GM10266 (cell line): ENCODE measurements around the gene LYPLAL1.

Experiments used
- DNase-seq: peaks from one replicate; pipeline ENCODE4 v3.0.0; 2012; ENCODE audit errors: extremely low spot score
- TF ChIP-seq, protein P1 (sequence below): IDR thresholded peaks from 2 replicates; pipeline ENCODE4 v1.5.1; 2012; ENCODE audit warnings: mild to moderate bottlenecking, low read depth; ENCODE audit not compliant: control insufficient read depth, insufficient read depth; ENCODE audit errors: missing control alignments

The LYPLAL1 gene

DNA sequence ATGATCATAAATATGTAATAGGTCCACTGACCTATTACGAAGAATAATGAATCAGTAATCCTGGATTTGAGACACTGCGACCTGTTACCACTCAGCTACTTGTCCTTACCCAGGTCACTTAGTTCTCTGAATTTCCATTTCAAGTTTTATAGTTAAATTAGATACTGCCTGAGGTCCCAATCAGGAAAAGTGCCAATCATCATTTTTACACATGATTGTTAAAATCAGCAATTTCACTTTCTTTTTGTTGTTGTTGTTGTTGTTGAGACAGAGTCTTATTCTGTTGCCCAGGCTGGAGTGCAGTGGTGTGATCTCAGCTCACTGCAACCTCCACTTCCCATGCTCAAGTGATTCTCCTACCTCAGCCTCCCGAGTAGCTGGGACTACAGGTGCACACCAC, 22.8 kb upstream of the LYPLAL1 start:
- no peak for DNase-seq
- TF ChIP-seq, protein P1, sequence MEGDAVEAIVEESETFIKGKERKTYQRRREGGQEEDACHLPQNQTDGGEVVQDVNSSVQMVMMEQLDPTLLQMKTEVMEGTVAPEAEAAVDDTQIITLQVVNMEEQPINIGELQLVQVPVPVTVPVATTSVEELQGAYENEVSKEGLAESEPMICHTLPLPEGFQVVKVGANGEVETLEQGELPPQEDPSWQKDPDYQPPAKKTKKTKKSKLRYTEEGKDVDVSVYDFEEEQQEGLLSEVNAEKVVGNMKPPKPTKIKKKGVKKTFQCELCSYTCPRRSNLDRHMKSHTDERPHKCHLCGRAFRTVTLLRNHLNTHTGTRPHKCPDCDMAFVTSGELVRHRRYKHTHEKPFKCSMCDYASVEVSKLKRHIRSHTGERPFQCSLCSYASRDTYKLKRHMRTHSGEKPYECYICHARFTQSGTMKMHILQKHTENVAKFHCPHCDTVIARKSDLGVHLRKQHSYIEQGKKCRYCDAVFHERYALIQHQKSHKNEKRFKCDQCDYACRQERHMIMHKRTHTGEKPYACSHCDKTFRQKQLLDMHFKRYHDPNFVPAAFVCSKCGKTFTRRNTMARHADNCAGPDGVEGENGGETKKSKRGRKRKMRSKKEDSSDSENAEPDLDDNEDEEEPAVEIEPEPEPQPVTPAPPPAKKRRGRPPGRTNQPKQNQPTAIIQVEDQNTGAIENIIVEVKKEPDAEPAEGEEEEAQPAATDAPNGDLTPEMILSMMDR, result no peak

DNA sequence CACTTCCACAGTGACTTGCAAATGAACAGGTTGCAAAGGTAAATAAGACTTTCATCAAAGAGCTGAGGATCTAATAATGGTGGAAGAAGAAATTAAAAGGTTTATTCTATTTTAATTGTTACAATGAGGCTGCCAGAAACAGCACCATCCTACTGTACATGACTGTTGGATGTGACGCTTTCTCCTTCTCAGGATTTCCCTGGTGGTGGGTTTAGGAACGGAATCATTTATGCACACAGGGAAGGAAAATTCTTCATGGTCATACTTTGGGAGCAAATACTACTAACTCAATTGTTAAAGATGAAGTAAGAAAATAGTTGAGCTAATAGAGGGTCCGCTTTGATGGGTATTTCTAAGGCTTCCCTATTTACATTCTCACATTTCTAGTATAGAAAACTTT, 22.2 kb upstream of the LYPLAL1 start:
- no peak for DNase-seq
- TF ChIP-seq, protein P1, result no peak

DNA sequence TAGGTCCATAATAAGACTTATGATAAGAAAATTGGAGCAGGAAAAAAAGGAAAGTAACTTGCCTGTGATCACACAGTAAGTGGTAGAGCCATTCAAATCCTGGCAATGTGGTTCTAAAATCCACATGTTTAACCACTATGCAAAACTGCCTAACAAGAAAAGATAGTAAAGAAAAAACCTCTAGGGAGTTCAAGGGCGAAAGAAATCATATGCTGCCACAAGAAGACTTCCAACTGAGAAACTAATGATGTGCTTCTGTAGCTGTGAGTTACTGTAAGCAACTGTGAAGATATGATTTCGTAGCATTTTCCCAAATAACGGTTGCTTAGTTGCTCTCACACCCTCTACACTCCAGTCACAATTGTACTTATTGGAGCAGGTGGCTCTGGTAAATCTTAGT, 20.9 kb upstream of the LYPLAL1 start:
- no peak for DNase-seq
- TF ChIP-seq, protein P1, result no peak

DNA sequence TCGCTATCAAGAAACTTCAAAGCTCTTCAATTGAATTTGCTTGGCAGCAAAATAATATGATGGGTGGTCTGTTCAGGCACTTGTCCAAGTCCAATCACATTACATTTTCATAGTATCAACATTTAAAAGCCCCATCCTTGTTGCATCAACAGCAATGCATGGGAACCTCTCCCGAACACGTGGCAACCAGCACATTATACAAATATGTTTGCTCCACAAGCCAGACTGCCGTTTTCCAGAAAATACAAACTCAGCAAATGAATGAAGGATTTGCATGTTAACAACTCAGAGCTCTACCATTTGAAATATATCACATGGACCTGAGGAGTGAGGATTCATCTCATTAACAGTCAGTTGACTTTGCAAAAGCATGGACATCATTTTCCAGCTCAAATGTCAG, 20.0 kb upstream of the LYPLAL1 start:
- no peak for DNase-seq
- TF ChIP-seq, protein P1, result no peak

DNA sequence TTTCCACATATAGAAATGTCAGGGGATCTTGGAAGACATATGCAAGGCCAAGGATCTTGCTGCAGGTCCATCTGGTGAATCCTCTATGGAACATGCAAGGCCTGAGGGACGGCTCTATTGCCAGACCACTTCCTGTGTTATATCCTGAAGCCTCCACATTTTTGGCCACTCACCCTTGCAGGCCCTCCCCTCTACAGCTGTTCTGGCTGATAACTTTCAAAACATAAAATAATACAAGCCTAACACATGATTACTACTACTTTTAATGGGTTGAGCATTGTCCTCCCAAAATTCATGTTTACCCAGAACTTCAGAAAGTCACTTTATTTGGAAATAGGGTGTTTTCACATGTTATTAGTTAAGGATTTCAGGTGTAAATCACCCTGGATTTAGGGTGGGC, 18.5 kb upstream of the LYPLAL1 start:
- no peak for DNase-seq
- TF ChIP-seq, protein P1, result no peak

DNA sequence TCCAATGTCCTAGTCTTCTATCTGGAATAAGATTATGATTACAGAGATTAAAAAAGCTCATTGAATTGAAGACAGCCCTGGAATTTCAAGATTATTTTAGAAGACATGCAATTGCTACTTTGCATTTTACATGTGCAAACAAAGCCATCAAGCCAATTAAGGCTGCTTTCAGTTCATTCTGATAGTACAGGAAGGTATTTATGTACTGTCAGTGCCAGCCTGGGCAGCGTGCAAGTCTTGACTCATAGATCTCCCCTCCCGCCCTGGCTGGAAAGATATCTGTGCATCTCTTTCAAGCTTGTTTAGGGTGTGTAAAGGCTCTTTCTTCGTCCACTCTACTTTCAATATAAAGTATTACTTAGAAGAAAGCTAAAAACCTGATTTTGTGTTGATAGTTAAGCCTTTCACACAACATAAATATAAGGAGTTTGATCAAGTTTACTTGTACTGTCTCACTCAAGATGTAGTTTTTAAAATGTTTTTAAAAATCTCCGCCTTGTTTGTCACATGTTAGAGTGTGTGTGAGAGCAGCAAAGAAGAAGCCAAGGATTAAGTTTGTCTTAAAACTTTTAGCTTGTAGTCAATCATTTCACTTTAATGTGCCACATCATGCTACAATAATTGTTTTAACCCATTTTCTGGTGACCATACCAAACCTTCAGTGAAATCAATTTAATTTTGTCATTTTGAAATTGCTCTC, 13.6 kb upstream of the LYPLAL1 start:
- DNase-seq, result no peak
- TF ChIP-seq, protein P1, result no peak

DNA sequence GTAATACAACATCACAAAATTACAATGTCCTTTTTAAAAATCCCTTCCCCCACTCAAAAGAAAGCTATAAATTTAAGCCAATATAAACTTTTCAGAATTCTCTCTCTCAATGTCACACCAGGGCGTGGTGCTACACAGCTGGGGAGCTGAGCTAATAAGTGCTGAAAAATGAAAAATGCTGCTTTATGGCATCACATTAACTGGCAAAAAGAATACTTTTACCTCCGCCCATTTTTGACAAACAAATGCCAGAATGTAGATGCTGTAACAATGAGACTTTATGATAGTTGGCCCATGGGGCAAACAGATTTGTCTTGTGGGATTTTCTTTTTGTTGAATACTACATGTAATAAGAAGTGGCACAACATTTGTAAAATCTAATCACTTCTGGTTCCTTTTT, 12.7 kb upstream of the LYPLAL1 start:
- TF ChIP-seq, protein P1, result no peak
- no peak for DNase-seq
